ENCODE data around the gene PRMT9.

Gene PRMT9

DNA sequence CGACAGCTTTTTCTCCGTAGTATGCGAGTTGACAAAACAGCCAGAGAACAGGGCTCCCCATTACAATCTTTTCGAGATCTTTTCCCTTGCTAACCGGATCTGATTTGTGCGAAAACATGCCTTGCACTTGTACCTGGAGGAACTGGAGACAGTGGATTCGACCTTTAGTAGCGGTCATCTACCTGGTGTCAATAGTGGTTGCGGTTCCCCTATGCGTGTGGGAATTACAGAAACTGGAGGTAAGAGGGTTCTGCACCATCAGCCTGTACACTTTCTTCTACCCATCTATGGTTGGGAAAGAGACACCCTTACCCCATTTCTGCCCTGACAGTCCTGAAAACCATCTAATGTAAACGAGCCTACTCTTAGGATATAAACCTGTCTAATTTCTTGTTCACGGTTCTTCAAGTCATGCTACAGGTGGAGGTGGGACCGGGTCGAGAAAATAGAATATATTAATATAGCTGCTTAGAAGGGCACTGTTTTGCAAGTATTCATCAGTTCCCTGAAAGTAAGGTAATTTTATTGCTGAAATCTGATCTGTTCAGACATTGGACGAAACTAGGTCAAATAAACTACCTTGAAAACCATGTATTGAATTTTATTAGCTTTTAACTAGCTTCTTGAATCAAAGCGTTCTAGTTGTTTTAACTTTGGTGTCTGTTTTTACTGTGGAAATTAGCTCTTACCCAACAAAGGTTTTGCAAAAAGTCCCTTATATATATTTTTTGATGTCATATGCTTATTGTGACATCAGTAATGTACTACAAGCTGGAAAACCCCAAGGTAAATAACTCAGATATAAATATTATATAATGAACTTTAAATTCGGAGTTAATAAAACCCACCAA lies 65.9 kb downstream of the PRMT9 start:
- no peak for DNase-seq

DNA sequence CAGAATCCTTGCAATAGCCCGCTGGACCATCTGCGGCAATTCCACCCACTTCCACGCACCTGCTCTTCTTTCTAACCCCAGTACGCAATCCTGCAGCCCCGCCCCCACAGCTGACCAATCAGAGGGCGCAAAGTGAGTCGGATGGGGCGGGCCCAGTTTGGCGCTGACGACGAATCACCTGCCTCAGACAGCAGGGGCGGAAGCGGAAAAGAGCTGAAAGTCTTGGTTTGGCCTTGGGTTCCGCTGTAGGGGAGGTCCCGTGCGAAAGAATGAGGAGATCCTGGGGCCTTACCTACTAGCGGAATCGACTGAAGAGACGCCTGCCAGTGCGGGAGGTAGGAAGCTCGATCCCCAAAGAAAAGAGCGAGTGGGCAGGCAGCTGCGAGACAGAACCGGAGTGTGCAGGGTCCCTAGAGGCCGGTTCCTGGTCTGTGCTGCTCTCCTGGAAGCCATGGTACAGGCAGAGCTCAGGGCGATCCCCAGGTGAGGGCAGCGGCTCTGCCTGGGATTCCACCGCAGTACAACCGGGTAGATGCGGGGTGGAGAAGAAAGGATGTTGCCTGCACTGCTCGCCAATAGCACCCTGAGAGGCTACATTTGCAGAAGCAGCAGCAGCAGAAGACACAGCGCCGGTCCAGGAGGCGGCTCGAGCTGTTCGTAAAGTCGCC lies 66.7 kb downstream of the PRMT9 start, which contains the start of gene TMEM184C:
TMEM184C (plus strand) TSS at position 225 of the 668 bp plus-strand sequence. CDS start 560 bp downstream, outside the sequence.
- DNase-seq, result peak; percentile 91

DNA sequence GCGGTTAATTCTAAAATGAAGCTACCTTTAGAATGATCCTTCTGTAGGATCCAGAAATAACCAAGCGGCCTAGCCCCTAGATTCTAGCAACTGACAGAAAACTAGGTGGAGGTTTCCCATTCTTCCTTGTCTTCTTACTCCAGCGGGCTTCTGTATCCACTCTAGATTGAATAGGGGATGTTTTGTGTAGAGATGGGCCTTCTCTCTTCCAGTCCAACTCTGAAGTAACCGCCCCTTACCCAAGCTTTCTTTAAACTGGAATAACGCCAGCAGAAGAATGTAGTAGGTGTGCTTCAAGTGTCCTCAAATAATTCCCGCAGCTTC lies 67.2 kb downstream of the PRMT9 start:
- no peak for DNase-seq

DNA sequence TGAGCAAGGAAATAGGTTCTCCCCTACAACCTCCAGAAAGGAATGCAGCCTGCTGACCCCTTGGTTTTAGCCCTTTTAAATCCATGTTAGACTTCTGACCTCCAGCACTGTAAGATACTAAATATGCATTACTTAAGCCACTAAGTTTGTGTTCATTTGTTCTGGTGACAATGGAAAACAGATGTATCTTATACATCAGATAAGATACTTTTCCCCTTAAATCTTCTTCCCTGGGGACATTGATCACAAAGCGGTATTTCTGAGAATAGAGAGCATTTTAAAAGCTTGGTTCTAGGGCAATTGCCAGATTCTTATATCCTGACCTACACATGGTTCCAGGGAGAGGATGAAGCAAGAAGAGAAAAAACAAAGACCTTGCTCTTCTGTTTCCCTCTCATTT lies 73.3 kb downstream of the PRMT9 start:
- no peak for DNase-seq

DNA sequence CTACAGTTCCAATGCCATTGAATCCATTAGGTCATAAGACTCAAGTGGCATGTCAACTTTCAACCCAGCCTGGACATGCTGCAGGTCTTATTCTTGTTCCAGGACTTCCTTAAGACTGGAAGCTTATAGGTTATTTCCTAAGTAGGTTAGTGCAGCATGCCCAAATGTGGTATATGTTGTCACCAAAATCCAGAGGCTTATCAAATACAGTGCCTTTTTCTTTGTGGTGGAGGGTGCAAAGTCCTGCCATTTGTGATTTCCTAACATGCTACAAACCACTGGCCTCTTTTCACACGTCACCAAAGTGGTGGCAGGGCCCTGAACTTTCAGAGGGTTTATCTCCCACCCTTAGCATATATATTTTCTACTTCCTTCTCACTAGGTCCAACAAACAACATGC lies 76.5 kb downstream of the PRMT9 start:
- DNase-seq, result no peak

DNA sequence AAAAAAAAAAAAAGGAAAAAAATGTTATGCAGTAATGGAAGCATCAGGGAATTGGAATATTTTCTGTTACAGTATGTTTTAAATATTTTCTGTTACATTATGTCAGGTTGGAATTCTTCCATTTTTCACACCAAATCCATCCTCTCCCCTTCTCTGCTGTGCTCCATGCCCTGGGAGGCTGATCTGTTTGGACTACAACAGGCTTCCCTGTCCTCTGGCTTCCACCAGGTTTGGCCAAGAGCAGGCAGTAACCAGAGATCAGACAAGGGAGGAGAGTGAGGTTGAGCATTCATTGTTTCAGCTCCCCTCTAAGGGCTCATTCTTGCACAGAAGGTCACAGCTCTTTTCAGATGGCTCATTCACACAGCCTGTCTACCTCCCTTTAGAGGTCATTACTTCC lies 78.5 kb downstream of the PRMT9 start:
- DNase-seq, result no peak

DNA sequence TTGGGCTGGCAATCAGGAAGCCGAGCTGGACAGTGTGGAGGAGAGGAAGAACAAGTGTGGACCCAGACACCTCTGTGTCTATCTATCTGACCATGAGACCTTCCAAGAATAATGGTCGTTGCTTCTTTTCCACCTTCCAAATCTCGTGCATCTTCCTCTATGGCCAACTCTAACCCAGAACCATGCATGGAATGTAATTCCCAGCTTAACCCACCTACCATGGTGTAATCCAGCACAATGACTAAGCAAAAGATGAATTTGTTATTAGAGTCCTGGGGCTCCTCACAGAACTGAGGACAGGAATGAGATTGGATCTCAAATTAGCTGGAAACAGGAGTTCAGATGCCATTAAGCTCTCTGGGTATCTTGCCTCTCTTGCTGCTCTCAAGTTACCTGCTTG lies 84.2 kb downstream of the PRMT9 start:
- DNase-seq, result no peak

DNA sequence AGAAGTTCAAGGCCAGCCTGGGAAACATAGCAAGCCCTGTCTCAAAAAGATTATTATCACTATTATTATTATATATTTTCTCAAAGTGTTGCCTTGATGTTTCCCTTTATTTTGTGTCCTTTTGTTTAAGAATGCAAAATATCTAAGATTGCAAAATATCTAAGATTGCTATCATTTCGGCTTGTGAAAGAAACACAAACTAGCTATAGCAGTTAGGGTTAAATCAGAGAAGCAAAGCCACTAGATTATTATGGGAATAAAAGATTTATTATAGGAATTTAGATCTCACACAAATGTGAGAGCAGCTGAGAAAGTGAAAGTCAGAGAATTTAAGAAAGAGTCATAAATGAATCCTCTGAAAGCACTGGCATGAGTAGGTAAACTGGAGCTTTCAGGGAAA lies 84.8 kb downstream of the PRMT9 start:
- no peak for DNase-seq

DNA sequence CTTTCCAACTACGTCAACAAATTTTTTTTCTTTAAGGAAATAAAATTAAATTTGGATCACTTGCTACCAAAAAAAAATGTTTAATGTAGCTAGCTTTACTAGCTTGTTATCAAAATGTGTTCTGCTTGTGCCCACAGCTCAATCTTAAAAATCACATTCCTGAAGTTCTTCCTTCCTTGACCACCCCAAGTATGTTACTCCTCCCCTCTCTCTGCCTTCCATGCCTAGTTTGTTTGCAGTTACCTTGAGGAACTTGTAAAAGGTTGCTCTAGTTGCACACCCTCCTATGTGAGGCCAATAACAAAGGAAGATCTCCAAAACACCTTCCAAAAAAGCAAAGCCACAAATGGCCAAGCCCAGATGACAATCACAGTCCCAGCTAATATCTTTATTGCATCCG lies 86.4 kb downstream of the PRMT9 start:
- no peak for DNase-seq

DNA sequence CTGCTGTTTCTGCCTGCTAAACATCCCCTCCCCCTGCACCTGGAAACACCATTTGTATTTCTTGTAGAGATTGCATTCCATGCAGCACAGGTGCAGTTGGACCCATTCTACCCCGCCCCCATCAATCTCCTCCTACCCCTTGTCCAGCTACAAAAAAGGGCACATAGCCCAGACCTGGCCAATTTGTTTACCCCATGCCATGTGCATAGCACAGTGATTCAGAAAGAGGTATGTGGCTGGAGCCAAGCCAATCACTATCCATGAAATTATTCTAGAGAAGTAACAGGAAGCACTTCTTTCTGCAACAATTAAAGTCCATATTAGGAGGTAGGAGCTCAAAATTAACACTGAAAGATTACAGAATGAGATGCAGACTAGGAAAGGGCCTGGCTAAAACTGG lies 87.0 kb downstream of the PRMT9 start:
- peak; percentile 73 for DNase-seq

DNA sequence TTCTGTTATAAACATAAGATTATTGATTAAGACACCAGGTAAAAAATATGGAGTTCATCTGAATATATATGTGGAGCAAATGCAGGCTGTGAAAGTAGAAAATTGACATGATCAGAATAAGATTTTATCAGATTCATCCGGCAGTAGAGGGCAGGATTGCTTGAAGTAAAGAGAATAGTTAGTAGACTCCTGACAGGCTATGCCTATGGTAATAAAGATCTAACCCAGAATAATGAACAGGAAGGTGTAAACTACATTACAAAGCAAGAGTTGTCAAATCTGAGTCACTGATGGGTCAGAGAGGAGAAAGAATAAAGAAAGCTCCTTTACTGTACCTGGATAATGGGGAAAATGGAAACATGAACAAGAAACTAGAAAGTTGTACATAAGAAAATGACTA lies 87.6 kb downstream of the PRMT9 start:
- DNase-seq, result no peak

DNA sequence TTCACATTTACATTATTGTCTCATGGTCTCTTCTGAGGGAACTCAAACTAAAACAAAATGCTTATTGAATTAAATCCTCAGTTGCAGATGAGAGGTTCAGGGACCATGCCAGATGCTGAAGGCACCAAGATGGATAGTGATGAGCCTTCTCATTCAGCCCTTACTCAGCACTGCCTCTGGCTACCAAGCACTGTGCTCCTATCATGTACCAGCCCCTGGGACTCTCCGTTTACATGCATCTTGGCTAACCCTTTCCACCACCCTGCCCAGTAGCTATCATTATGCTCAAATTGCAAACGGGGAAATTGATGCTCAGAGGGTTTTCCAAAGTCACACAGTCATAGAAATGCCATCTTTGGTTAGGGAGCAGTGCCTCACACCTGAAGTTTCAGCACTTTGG lies 89.4 kb downstream of the PRMT9 start:
- DNase-seq, result no peak

DNA sequence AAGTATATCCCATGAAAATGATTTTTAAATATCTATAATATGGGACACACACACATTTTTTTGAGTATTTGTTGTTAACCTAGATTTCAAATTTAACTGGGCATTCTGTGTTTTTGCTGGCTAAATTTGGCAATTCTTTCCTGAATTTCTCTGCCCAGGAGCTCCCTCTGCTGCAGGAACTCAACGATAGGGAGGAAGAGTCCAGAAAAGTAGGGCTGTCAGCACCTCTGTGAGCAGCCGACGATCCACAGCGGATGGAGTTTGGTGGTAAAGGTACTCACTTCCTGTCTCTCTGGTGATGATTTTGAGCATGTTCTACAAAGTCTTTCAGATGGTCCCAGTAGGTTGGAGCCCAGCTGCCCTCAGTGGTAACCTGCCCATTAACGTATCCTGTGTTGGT lies 89.9 kb downstream of the PRMT9 start:
- DNase-seq, result no peak

DNA sequence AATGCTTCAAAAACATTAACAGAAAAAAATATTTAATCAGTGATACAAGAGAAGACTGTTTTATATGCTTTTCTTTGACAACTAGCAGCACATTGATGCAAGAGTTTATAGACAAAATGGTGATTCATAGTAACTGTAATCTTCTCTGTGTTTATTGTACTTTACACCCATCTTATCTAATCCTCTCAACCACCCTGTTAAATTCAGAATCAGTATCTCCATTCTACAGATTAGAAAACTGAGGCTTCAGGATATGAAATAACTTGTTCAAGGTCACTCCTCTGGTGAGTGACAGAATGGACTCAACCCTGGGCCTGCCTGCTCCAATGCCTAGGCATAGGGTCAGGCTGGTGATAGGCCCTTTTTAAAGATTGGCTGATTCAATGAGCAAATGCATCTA lies 92.9 kb downstream of the PRMT9 start:
- DNase-seq, result no peak

DNA sequence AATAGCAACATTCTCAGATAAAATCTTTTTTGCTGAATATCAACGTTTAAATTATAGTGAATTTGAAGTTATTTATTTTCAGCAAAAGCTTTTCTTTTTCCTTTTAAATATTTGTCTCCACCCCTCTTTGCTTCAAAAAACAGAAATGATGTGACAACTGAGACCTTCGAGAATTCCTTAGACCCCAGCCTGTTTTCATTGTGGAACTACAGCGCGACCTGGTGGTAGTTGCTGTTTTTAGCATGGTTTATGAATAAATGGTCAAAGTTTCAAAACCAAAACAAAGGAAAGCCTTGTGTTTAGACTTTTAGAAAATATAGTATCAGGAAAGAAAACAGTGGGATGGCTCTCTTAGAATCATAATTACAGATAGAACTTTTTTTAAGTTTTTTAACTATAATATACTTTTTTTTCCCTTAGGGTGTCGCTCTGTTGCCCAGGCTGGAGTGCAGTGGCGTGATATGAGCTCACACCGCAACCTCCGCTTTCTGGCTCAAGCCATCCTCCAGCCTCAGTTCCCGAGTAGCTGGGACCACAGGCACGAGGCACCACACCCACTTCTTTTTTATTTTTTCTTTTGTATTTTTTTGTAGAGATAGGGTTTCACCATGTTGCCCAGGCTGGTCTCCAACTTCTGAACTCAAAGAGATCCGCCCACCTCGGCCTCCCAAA lies 93.6 kb downstream of the PRMT9 start:
- peak; percentile 37 for DNase-seq

DNA sequence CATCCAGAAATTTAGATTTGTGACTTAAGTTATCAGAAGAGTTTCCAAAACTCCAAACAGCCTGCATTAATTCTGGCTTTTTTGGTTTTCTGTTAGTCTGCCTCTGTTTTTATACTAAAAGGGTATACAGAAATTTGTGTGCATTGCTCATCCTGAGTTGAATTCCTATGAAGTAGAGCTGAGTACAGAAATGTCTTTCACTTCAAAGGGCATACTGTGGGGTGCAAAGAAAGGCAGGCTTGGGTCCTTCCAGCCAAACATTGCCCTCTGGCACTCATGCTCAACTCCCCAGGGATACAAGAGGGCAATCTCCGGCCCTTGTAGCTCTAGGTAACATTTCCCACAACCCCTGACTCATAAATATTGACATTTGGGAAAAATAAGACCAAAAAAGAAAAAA lies 94.4 kb downstream of the PRMT9 start:
- DNase-seq, result no peak

All from amniotic stem cell (primary cell).